ENCODE measurements around the gene HOMER3. TPM values are rescaled to one million over a fixed set of nuclear protein-coding genes. Genes with fewer than 3 reads are reported as not detected.
A peak's percentile ranks its signal among the peaks of the same experiment; 100 is the strongest.

Gene HOMER3
- total and polyA plus RNA-seq, 2 of the 13 experiments (the other 11 are each of a cell fraction or from before 2014, with no cell fraction given): 21.3 to 27.3 TPM

- TF ChIP-seq, protein P1, sequence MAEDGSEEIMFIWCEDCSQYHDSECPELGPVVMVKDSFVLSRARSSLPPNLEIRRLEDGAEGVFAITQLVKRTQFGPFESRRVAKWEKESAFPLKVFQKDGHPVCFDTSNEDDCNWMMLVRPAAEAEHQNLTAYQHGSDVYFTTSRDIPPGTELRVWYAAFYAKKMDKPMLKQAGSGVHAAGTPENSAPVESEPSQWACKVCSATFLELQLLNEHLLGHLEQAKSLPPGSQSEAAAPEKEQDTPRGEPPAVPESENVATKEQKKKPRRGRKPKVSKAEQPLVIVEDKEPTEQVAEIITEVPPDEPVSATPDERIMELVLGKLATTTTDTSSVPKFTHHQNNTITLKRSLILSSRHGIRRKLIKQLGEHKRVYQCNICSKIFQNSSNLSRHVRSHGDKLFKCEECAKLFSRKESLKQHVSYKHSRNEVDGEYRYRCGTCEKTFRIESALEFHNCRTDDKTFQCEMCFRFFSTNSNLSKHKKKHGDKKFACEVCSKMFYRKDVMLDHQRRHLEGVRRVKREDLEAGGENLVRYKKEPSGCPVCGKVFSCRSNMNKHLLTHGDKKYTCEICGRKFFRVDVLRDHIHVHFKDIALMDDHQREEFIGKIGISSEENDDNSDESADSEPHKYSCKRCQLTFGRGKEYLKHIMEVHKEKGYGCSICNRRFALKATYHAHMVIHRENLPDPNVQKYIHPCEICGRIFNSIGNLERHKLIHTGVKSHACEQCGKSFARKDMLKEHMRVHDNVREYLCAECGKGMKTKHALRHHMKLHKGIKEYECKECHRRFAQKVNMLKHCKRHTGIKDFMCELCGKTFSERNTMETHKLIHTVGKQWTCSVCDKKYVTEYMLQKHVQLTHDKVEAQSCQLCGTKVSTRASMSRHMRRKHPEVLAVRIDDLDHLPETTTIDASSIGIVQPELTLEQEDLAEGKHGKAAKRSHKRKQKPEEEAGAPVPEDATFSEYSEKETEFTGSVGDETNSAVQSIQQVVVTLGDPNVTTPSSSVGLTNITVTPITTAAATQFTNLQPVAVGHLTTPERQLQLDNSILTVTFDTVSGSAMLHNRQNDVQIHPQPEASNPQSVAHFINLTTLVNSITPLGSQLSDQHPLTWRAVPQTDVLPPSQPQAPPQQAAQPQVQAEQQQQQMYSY (CRISPR knock-in tag; IDR thresholded peaks at IDR 0.05): no peak
- TF ChIP-seq MLLT10 (CRISPR knock-in tag; IDR thresholded peaks at IDR 0.05): no peak
- no peak for TF ChIP-seq ZNF780A (CRISPR knock-in tag; IDR thresholded peaks at IDR 0.05)
- TF ChIP-seq ATF6 (CRISPR knock-in tag; conservative IDR thresholded peaks at IDR 0.05): no peak
- no peak for TF ChIP-seq FOXJ3 (CRISPR knock-in tag; IDR thresholded peaks at IDR 0.05; ENCODE audit: borderline replicate concordance)
- TF ChIP-seq ZNF34 (CRISPR knock-in tag; IDR thresholded peaks at IDR 0.05; ENCODE audit: borderline replicate concordance): no peak
- TF ChIP-seq, protein P2, sequence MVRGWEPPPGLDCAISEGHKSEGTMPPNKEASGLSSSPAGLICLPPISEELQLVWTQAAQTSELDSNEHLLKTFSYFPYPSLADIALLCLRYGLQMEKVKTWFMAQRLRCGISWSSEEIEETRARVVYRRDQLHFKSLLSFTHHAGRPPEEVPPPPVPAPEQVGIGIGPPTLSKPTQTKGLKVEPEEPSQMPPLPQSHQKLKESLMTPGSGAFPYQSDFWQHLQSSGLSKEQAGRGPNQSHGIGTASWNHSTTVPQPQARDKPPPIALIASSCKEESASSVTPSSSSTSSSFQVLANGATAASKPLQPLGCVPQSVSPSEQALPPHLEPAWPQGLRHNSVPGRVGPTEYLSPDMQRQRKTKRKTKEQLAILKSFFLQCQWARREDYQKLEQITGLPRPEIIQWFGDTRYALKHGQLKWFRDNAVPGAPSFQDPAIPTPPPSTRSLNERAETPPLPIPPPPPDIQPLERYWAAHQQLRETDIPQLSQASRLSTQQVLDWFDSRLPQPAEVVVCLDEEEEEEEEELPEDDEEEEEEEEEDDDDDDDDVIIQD (CRISPR knock-in tag; IDR thresholded peaks at IDR 0.05; ENCODE audit: low read depth): no peak
- TF ChIP-seq FOXK1 (CRISPR knock-in tag; IDR thresholded peaks at IDR 0.05; ENCODE audit: borderline replicate concordance, low read depth): no peak
- 0 out of 2 replicates have a peak, but pooled peaks have one; percentile 22 for TF ChIP-seq ZNF441 (CRISPR knock-in tag; IDR thresholded peaks at IDR 0.05; ENCODE audit: borderline replicate concordance)
- TF ChIP-seq SUZ12 (IDR thresholded peaks at IDR 0.05; ENCODE audit: low read depth, low read length): no peak
- TF ChIP-seq MIXL1 (CRISPR knock-in tag; IDR thresholded peaks at IDR 0.05): no peak
- peak; percentile 62; the same call in 1 of the 2 replicates for TF ChIP-seq ZFX (CRISPR knock-in tag; IDR thresholded peaks at IDR 0.05; ENCODE audit: low read depth)
- TF ChIP-seq ZFY (CRISPR knock-in tag; IDR thresholded peaks at IDR 0.05): 0 out of 2 replicates have a peak, but pooled peaks have one; percentile 34
- TF ChIP-seq, protein P3, sequence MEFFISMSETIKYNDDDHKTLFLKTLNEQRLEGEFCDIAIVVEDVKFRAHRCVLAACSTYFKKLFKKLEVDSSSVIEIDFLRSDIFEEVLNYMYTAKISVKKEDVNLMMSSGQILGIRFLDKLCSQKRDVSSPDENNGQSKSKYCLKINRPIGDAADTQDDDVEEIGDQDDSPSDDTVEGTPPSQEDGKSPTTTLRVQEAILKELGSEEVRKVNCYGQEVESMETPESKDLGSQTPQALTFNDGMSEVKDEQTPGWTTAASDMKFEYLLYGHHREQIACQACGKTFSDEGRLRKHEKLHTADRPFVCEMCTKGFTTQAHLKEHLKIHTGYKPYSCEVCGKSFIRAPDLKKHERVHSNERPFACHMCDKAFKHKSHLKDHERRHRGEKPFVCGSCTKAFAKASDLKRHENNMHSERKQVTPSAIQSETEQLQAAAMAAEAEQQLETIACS (CRISPR knock-in tag; IDR thresholded peaks at IDR 0.05): no peak
- TF ChIP-seq, protein P4, sequence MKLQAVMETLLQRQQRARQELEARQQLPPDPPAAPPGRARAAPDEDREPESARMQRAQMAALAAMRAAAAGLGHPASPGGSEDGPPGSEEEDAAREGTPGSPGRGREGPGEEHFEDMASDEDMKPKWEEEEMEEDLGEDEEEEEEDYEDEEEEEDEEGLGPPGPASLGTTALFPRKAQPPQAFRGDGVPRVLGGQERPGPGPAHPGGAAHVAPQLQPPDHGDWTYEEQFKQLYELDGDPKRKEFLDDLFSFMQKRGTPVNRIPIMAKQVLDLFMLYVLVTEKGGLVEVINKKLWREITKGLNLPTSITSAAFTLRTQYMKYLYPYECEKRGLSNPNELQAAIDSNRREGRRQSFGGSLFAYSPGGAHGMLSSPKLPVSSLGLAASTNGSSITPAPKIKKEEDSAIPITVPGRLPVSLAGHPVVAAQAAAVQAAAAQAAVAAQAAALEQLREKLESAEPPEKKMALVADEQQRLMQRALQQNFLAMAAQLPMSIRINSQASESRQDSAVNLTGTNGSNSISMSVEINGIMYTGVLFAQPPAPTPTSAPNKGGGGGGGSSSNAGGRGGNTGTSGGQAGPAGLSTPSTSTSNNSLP (IDR thresholded peaks at IDR 0.05; ENCODE audit: low read depth, low read length): no peak
- TF ChIP-seq, protein P5, sequence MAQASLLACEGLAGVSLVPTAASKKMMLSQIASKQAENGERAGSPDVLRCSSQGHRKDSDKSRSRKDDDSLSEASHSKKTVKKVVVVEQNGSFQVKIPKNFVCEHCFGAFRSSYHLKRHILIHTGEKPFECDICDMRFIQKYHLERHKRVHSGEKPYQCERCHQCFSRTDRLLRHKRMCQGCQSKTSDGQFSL (CRISPR knock-in tag; IDR thresholded peaks at IDR 0.05): no peak
- no peak for TF ChIP-seq PRMT3 (CRISPR knock-in tag; IDR thresholded peaks at IDR 0.05; ENCODE audit: borderline replicate concordance, low read depth)
- TF ChIP-seq ONECUT2 (CRISPR knock-in tag; IDR thresholded peaks at IDR 0.05): no peak
- no peak for TF ChIP-seq ATF1 (CRISPR knock-in tag; IDR thresholded peaks at IDR 0.05)
Observed at GRCh38 chr19:18898081-18898606, 42.9 kb downstream of the HOMER3 start (continued).
